ENCODE data around the gene CCNY.

- no peak for TF ChIP-seq POLR2AphosphoS5 (IDR thresholded peaks at IDR 0.05; ENCODE audit: borderline replicate concordance, low read depth, low read length)
- TF ChIP-seq EZH2 (IDR thresholded peaks at IDR 0.05), result no peak
Measured at GRCh38 chr10:35289198-35289597, 47.1 kb upstream of the CCNY start.
